GM12878 (cell line): Measurements from ENCODE around the gene TPSB2. TPM values are rescaled to one million over a fixed set of nuclear protein-coding genes. Genes with fewer than 3 reads are reported as not detected.

Experiments
- ATAC-seq: fragments of 200-7000 bp; cut with Tn5 transposase; 3 replicates; pipeline ENCODE4 v1.9.1; 2020; ENCODE audit warnings: mild to moderate bottlenecking, moderate library complexity
- BruUV-seq: library from RNA; stranded (reverse); fragments of 400-500 nt; replicated peaks from 2 replicates; lab custom pipeline; 2021; lab: Mats Ljungman, UMichigan
- CTCF ChIA-PET: fragments of 300-600 bp; sonication (Branson Sonifier 250); formaldehyde crosslinking; extraction: SDS; loops from one replicate; lab custom pipeline; 2021; ENCODE audit warnings: inconsistent platforms; lab: Yijun Ruan, JAX
- POLR2A ChIA-PET: fragments of 350-600 bp; formaldehyde crosslinking; extraction: SDS; loops from one replicate; lab custom pipeline; 2021; ENCODE audit warnings: inconsistent platforms; lab: Charles Lee
- RAD21 ChIA-PET: fragments of 300-600 bp; sonication (Branson Sonifier 250); formaldehyde crosslinking; loops from one replicate; lab custom pipeline; 2023; ENCODE audit warnings: antibody characterized with exemption; ENCODE audit not compliant: unreplicated experiment; lab: Charles Lee
- SMC1A ChIA-PET: fragments of 300-600 bp; sonication (Branson Sonifier 250); formaldehyde crosslinking; loops from one replicate; lab custom pipeline; 2023; ENCODE audit not compliant: unreplicated experiment, uncharacterized antibody; lab: Charles Lee
- DNase-seq: peaks from one replicate; pipeline ENCODE4 v3.0.0-alpha.2; 2011; ENCODE audit warnings: low read depth, low spot score
- FAIRE-seq: peaks from 3 replicates; lab custom pipeline; 2011; peaks lifted over from hg19 to GRCh38; lab: Jason Lieb, UNC
- H2AFZ ChIP-seq: 2 replicates; pipeline ENCODE4 v1.6.0; 2011; ENCODE audit warnings: low read depth, low read length, control low read depth; ENCODE audit not compliant: control insufficient read depth
- H3K27ac ChIP-seq: 2 replicates; pipeline ENCODE4 v1.5.1; 2011; ENCODE audit warnings: control low read depth; ENCODE audit not compliant: control insufficient read depth, insufficient read depth
- H3K27me3 ChIP-seq, 2 experiments: replicated peaks in 1 of 2; 2 replicates each; pipeline versions ENCODE4 v1.6.0 to v1.6.1; 2011; ENCODE audit warnings: low read length in 1 of 2; ENCODE audit not compliant: control insufficient read depth in 2 of 2, insufficient read depth in 2 of 2
- H3K36me3 ChIP-seq, 2 experiments: 2 replicates each; pipeline ENCODE4 v1.5.1; 2011; ENCODE audit warnings: low read length in 1 of 2; ENCODE audit not compliant: control insufficient read depth in 2 of 2, insufficient read depth in 2 of 2
- H3K4me1 ChIP-seq: 2 replicates; pipeline ENCODE4 v1.6.1; 2011; ENCODE audit warnings: mild to moderate bottlenecking, low read length, moderate library complexity, mixed read lengths; ENCODE audit not compliant: control insufficient read depth, insufficient read depth
- H3K4me2 ChIP-seq: 2 replicates; pipeline ENCODE4 v1.6.0; 2011; ENCODE audit warnings: control low read depth; ENCODE audit not compliant: control insufficient read depth, insufficient read depth
- H3K4me3 ChIP-seq: fragments of 200-600 bp; sonication (generic); 2 replicates; pipeline ENCODE4 v1.5.1; 2016
- H3K79me2 ChIP-seq: 2 replicates; pipeline ENCODE4 v1.6.0; 2011; ENCODE audit warnings: low read length; ENCODE audit not compliant: control insufficient read depth, insufficient read depth
- H3K9ac ChIP-seq: 2 replicates; pipeline ENCODE4 v1.8.0; 2011; ENCODE audit warnings: low read length, control low read depth, mixed read lengths; ENCODE audit not compliant: control insufficient read depth, insufficient read depth
- H3K9me3 ChIP-seq: replicated peaks from 3 replicates; pipeline ENCODE4 v1.5.1; 2011; ENCODE audit warnings: mild to moderate bottlenecking, low read length; ENCODE audit not compliant: control insufficient read depth, insufficient read depth
- H4K20me1 ChIP-seq: 2 replicates; pipeline ENCODE4 v1.6.0; 2011; ENCODE audit not compliant: control insufficient read depth, insufficient read depth
- BCL11A ChIP-seq: IDR thresholded peaks from 2 replicates; pipeline ENCODE4 v1.6.1; 2011; ENCODE audit warnings: low read depth, low read length
- CHD1 ChIP-seq: IDR thresholded peaks from 2 replicates; pipeline ENCODE4 v1.6.1; 2012; ENCODE audit warnings: low read depth, low read length, improper control_type of control experiment
- EZH2 ChIP-seq: IDR thresholded peaks from 2 replicates; pipeline ENCODE4 v1.6.1; 2012; ENCODE audit warnings: low read depth, mild to moderate bottlenecking, control low read depth, inconsistent platforms, low read length, borderline replicate concordance; ENCODE audit not compliant: control insufficient read depth
- IKZF1 ChIP-seq: fragments of 450-650 bp; conservative IDR thresholded peaks from 2 replicates; pipeline ENCODE4 v1.6.1; 2017; ENCODE audit warnings: antibody characterized with exemption, mild to moderate bottlenecking
- MEF2A ChIP-seq: IDR thresholded peaks from 2 replicates; pipeline ENCODE4 v1.6.1; 2011; ENCODE audit warnings: low read depth, mild to moderate bottlenecking, low read length, moderate library complexity; ENCODE audit not compliant: insufficient read depth
- MTA3 ChIP-seq: IDR thresholded peaks from 2 replicates; pipeline ENCODE4 v1.6.1; 2012; ENCODE audit warnings: low read length, inconsistent platforms, borderline replicate concordance
- PAX8 ChIP-seq: fragments of 450-650 bp; IDR thresholded peaks from 2 replicates; pipeline ENCODE4 v1.6.1; 2017; ENCODE audit warnings: mild to moderate bottlenecking, moderate library complexity
- RUNX3 ChIP-seq: IDR thresholded peaks from 2 replicates; pipeline ENCODE4 v1.6.1; 2012; ENCODE audit warnings: low read length, inconsistent platforms
- SMC3 ChIP-seq: IDR thresholded peaks from 2 replicates; pipeline ENCODE4 v1.6.1; 2011; ENCODE audit warnings: low read length, improper control_type of control experiment, borderline replicate concordance
- SPI1 ChIP-seq: IDR thresholded peaks from 2 replicates; pipeline ENCODE4 v1.6.1; 2011; ENCODE audit warnings: low read depth, mild to moderate bottlenecking, low read length, moderate library complexity, borderline replicate concordance; ENCODE audit not compliant: insufficient read depth
- SUZ12 ChIP-seq: fragments of 200-600 bp; sonication (generic); IDR thresholded peaks from one replicate; pipeline ENCODE4 v1.6.1; 2018; ENCODE audit warnings: antibody characterized with exemption, mild to moderate bottlenecking; ENCODE audit not compliant: unreplicated experiment
- TBL1XR1 ChIP-seq: IDR thresholded peaks from 2 replicates; pipeline ENCODE4 v1.6.1; 2012; ENCODE audit warnings: low read depth, low read length, improper control_type of control experiment
- ZBED1 ChIP-seq: IDR thresholded peaks from 2 replicates; pipeline ENCODE4 v1.6.1; 2016; ENCODE audit warnings: borderline replicate concordance
- WGBS: methylation state at CpG from one replicate; pipeline ENCODE4 v1.1.6; 2016; ENCODE audit warnings: low lambda C conversion rate; ENCODE audit not compliant: insufficient replicate concordance, insufficient coverage; ENCODE audit errors: missing lambda C conversion rate; 5-methylcytosine and 5-hydroxymethylcytosine counted together
- in situ Hi-C: fragments of 300-500 bp; cut with MboI; formaldehyde crosslinking; loops from 9 replicates; pipeline ENCODE4 v1.14.3; 2018; ENCODE audit warnings: mixed read lengths
- intact Hi-C: fragments of 100-400 bp; cut with micrococcal nuclease; formaldehyde crosslinking; loops from one replicate; pipeline ENCODE4 v1.14.2; 2022; ENCODE audit not compliant: unreplicated experiment
- polyA plus RNA-seq, 11 experiments: library from polyadenylated mRNA; depleted of rRNA in 4 of 11; unstranded in 6 of 11; stranded (reverse) in 5 of 11; fragments of >200 nt; fragmentation: Nextera tagmentation in 4 of 11; fragmentation: Illumina TruSeq in 1 of 11; extraction: Ambion mirVana in 4 of 11; extraction: Trizol in 1 of 11; gene quantifications; 1 replicate in 1 of 11; 2 replicates in 10 of 11; pipeline versions ENCODE4 v1.2.1 to v1.2.3, GENCODE V29; 2011 to 2016; ENCODE audit warnings: inconsistent platforms in 2 of 11, missing spikeins in 2 of 11, low read depth in 1 of 11
- total RNA-seq, 4 experiments: library from RNA; depleted of rRNA in 3 of 4; stranded (reverse); fragments of >200 nt in 3 of 4; fragmentation: Illumina TruSeq in 1 of 4; extraction: Trizol in 1 of 4; gene quantifications; 2 replicates each; pipeline versions ENCODE4 v1.2.1 to v1.2.3, GENCODE V29; 2013 to 2021
- TF ChIP-seq, protein P1 (sequence below): fragments of 450-650 bp; IDR thresholded peaks from 2 replicates; pipeline ENCODE4 v1.6.1; 2018; ENCODE audit warnings: borderline replicate concordance, mild to moderate bottlenecking; ENCODE audit not compliant: partially characterized antibody
- TF ChIP-seq, protein P2 (sequence below): fragments of 450-650 bp; IDR thresholded peaks from 2 replicates; pipeline ENCODE4 v1.6.1; 2016; ENCODE audit warnings: mild to moderate bottlenecking

TPSB2 gene
- total and polyA plus RNA-seq, 10 of the 15 experiments (the other 5 are each of a cell fraction or from before 2014, with no cell fraction given): not detected

DNA sequence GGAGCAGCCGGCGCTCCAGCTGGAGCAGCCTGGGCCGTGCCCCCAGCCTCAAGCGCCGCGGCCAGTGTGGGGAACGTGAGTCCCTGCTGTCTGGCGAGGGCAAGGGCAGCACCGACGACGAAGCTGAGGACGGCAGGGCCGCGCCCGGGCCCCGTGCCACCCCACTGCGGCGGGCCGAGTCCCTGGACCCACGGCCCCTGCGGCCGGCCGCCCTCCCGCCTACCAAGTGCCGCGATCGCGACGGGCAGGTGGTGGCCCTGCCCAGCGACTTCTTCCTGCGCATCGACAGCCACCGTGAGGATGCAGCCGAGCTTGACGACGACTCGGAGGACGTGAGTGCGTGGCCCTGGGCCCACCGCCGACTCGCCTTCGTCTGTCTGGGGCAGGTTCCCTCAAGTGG, 20.9 kb downstream of the TPSB2 start:
- H3K4me1 ChIP-seq: no peaks in the 10 kb centered on the region
- POLR2A ChIA-PET: no interaction called here
- no TSS peak for BruUV-seq
- H3K27ac ChIP-seq: no peak overlapping the region
- H3K9me3 ChIP-seq: no peaks in the 10 kb centered on the region
- DNase-seq (no peak), ATAC-seq (no peak), FAIRE-seq (no peak)
- no peaks in the 10 kb centered on the region for H3K27me3 ChIP-seq
- SMC1A ChIA-PET: no interaction called here
- no peaks in the 10 kb centered on the region for H3K79me2 ChIP-seq
- intact Hi-C loops: no loop called here
- 83% methylated on average over 39 of the region's 43 CpGs for WGBS
- H4K20me1 ChIP-seq: no peaks in the 10 kb centered on the region
- H3K4me3 ChIP-seq: no peak overlapping the region
- CTCF ChIA-PET: no interaction called here
- H3K36me3 ChIP-seq: no peaks in the 10 kb centered on the region
- H2AFZ ChIP-seq: no peak overlapping the region
- H3K4me2 ChIP-seq: no peak overlapping the region
- no peak overlapping the region for H3K9ac ChIP-seq
- RAD21 ChIA-PET: no interaction called here
- in situ Hi-C loops: no loop called here
- TF ChIP-seq SMC3 (no peak), MEF2A (no peak), TBL1XR1 (no peak), SPI1 (no peak)

DNA sequence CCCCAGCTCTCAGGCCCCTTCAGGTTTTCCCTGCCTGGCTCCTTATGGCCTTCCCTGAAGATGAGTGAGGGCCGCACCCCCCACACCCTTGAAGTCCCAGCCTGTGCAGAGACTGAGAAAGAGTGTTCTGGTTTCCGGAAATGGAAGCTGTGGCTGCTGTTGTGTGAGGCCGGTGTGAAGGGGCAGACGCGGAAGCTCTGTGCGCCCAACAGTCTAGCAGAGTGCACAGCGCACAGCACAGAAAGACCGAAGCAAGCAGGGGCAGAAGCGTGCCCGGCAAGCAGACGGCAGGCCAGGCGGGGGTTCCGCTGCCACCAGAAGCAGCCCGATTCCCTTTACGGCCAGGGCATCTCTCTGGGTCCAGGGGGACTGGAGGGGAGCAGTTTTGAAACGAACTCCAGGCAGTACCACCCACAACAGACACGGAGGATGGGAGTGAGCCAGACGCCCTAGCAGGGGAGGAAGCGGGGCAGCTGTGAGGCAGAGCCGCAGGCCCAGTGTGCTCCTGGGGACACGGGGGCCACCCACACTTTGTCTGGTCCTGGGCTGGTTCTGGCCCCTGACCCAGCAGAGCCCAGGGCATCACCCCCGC, 21.6 kb downstream of the TPSB2 start:
- no TSS peak for BruUV-seq
- POLR2A ChIA-PET: no interaction called here
- FAIRE-seq (no peak), ATAC-seq (no peak), DNase-seq (no peak)
- Histone ChIP-seq H3K36me3 (no peaks in the 10 kb centered on the region), H2AFZ (no peak overlapping the region), H3K27ac (no peak overlapping the region), H3K4me3 (no peak overlapping the region), H3K4me2 (no peak overlapping the region), H3K4me1 (no peaks in the 10 kb centered on the region), H4K20me1 (no peaks in the 10 kb centered on the region), H3K9ac (no peak overlapping the region), H3K79me2 (no peaks in the 10 kb centered on the region), H3K27me3 (no peaks in the 10 kb centered on the region), H3K9me3 (no peaks in the 10 kb centered on the region)
- in situ Hi-C loops (no loop called here), intact Hi-C loops (no loop called here)
- WGBS: 15% methylated on average over 22 of the region's 22 CpGs
- SMC1A ChIA-PET: no interaction called here
- RAD21 ChIA-PET: no interaction called here
- CTCF ChIA-PET: interaction anchor here (0.5 kb wide), 1 partner anchor 404 kb away, joined by 3 read pairs; the partner anchor contains the start of genes CRAMP1 and IFT140
- TF ChIP-seq ZBED1 (no peak), RUNX3 (no peak), BCL11A (no peak), SUZ12 (no peak), EZH2 (no peak), CHD1 (no peak), MTA3 (no peak), PAX8 (no peak), IKZF1 (no peak)
- TF ChIP-seq, protein P1, sequence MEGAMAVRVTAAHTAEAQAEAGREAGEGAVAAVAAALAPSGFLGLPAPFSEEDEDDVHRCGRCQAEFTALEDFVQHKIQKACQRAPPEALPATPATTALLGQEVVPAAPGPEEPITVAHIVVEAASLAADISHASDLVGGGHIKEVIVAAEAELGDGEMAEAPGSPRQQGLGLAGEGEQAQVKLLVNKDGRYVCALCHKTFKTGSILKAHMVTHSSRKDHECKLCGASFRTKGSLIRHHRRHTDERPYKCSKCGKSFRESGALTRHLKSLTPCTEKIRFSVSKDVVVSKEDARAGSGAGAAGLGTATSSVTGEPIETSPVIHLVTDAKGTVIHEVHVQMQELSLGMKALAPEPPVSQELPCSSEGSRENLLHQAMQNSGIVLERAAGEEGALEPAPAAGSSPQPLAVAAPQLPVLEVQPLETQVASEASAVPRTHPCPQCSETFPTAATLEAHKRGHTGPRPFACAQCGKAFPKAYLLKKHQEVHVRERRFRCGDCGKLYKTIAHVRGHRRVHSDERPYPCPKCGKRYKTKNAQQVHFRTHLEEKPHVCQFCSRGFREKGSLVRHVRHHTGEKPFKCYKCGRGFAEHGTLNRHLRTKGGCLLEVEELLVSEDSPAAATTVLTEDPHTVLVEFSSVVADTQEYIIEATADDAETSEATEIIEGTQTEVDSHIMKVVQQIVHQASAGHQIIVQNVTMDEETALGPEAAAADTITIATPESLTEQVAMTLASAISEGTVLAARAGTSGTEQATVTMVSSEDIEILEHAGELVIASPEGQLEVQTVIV: no peak
- TF ChIP-seq, protein P2, sequence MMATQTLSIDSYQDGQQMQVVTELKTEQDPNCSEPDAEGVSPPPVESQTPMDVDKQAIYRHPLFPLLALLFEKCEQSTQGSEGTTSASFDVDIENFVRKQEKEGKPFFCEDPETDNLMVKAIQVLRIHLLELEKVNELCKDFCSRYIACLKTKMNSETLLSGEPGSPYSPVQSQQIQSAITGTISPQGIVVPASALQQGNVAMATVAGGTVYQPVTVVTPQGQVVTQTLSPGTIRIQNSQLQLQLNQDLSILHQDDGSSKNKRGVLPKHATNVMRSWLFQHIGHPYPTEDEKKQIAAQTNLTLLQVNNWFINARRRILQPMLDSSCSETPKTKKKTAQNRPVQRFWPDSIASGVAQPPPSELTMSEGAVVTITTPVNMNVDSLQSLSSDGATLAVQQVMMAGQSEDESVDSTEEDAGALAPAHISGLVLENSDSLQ: no peak
